HepG2 (cell line): ENCODE measurements around the gene USB1. TPM values are rescaled to one million over a fixed set of nuclear protein-coding genes. Genes with fewer than 3 reads are reported as not detected.

ENCODE experiments used
- ASH2L ChIP-seq: fragments of 300-600, 200-600 bp; sonication (generic); IDR thresholded peaks from 2 replicates; pipeline ENCODE4 v1.7.0; 2017; ENCODE audit warnings: low read depth, mild to moderate bottlenecking, moderate library complexity, mixed read lengths, low read length; ENCODE audit not compliant: insufficient read length
- CBX2 ChIP-seq, 2 experiments: fragments of 200-600 bp in 1 of 2; sonication (generic); formaldehyde crosslinking in 1 of 2; IDR thresholded peaks; 2 replicates each; pipeline versions ENCODE4 v1.7.0 to v1.8.1; 2018 to 2022; ENCODE audit warnings: low read depth in 2 of 2, low read length in 1 of 2, mild to moderate bottlenecking in 1 of 2, missing genetic modification reagents in 1 of 2
- CENPT ChIP-seq: sonication (generic); formaldehyde crosslinking; IDR thresholded peaks from 2 replicates; pipeline ENCODE4 v1.8.0; 2022; ENCODE audit warnings: low read depth, mild to moderate bottlenecking, moderate library complexity, missing genetic modification reagents
- CREM ChIP-seq, 2 experiments: sonication (generic) in 1 of 2; formaldehyde crosslinking in 1 of 2; IDR thresholded peaks; 2 replicates each; pipeline versions ENCODE4 v1.4.0 to v1.6.1; 2016 to 2020; ENCODE audit warnings: antibody characterized with exemption in 1 of 2, mild to moderate bottlenecking in 1 of 2, missing genetic modification reagents in 1 of 2
- DNMT1 ChIP-seq: sonication (generic); formaldehyde crosslinking; IDR thresholded peaks from 2 replicates; pipeline ENCODE4 v1.5.1; 2020; ENCODE audit warnings: mild to moderate bottlenecking, missing genetic modification reagents
- GMEB1 ChIP-seq: sonication (generic); formaldehyde crosslinking; IDR thresholded peaks from 2 replicates; pipeline ENCODE4 v1.5.1; 2020; ENCODE audit warnings: missing genetic modification reagents, mild to moderate bottlenecking, borderline replicate concordance
- HMGXB3 ChIP-seq: sonication (generic); formaldehyde crosslinking; IDR thresholded peaks from 2 replicates; pipeline ENCODE4 v1.4.0; 2020; ENCODE audit warnings: missing genetic modification reagents, borderline replicate concordance
- IKZF4 ChIP-seq: sonication (generic); formaldehyde crosslinking; IDR thresholded peaks from 2 replicates; pipeline ENCODE4 v1.5.1; 2020; ENCODE audit warnings: borderline replicate concordance, mild to moderate bottlenecking, low read depth, missing genetic modification reagents; ENCODE audit errors: not compliant biosample characterization
- KAT7 ChIP-seq: IDR thresholded peaks from 2 replicates; pipeline ENCODE4 v1.6.1; 2018; ENCODE audit warnings: borderline replicate concordance, missing compliant biosample characterization
- NFIB ChIP-seq: sonication (generic); formaldehyde crosslinking; IDR thresholded peaks from 2 replicates; pipeline ENCODE4 v1.9.0; 2021; ENCODE audit warnings: missing genetic modification reagents, mild to moderate bottlenecking, borderline replicate concordance
- REL ChIP-seq: sonication (generic); formaldehyde crosslinking; conservative IDR thresholded peaks from 2 replicates; pipeline ENCODE4 v1.8.0; 2022; ENCODE audit warnings: mild to moderate bottlenecking, missing genetic modification reagents, moderate library complexity
- SRSF4 ChIP-seq: fragments of 200-400 bp; formaldehyde crosslinking; IDR thresholded peaks from one replicate; pipeline ENCODE4 v1.6.1; 2018; ENCODE audit warnings: mild to moderate bottlenecking, low read depth, low read length, moderate library complexity; ENCODE audit not compliant: poor library complexity, severe bottlenecking
- ZBTB34 ChIP-seq: sonication (generic); formaldehyde crosslinking; IDR thresholded peaks from 2 replicates; pipeline ENCODE4 v1.8.0; 2022; ENCODE audit warnings: mild to moderate bottlenecking, missing genetic modification reagents
- ZFX ChIP-seq: sonication (generic); formaldehyde crosslinking; IDR thresholded peaks from 2 replicates; pipeline ENCODE4 v1.4.0; 2020; ENCODE audit warnings: mild to moderate bottlenecking, low read depth, missing genetic modification reagents, moderate library complexity
- ZMYM4 ChIP-seq: sonication (generic); formaldehyde crosslinking; IDR thresholded peaks from 2 replicates; pipeline ENCODE4 v1.8.1; 2023; ENCODE audit warnings: mild to moderate bottlenecking, missing genetic modification reagents
- ZNF33A ChIP-seq: sonication (generic); formaldehyde crosslinking; IDR thresholded peaks from 2 replicates; pipeline ENCODE4 v1.5.1; 2020; ENCODE audit warnings: missing genetic modification reagents, mild to moderate bottlenecking, moderate library complexity, borderline replicate concordance
- ZNF530 ChIP-seq: sonication (generic); formaldehyde crosslinking; IDR thresholded peaks from 2 replicates; pipeline ENCODE4 v1.5.0; 2020; ENCODE audit warnings: low read depth, mild to moderate bottlenecking, missing genetic modification reagents
- ZNF772 ChIP-seq: sonication (generic); formaldehyde crosslinking; IDR thresholded peaks from 2 replicates; pipeline ENCODE4 v1.5.0; 2020; ENCODE audit warnings: mild to moderate bottlenecking, missing genetic modification reagents
- ZSCAN22 ChIP-seq: sonication (generic); formaldehyde crosslinking; IDR thresholded peaks from 2 replicates; pipeline ENCODE4 v1.4.0; 2020; ENCODE audit warnings: mild to moderate bottlenecking, missing genetic modification reagents
- polyA plus RNA-seq, 8 experiments: library from polyadenylated mRNA; depleted of rRNA in 3 of 8; stranded (reverse) in 7 of 8; unstranded in 1 of 8; fragments of >200 nt; fragmentation: Illumina TruSeq in 4 of 8; extraction: Trizol in 4 of 8; gene quantifications; 2 replicates each; pipeline versions ENCODE4 v1.2.1 to v1.2.3, GENCODE V29; 2011 to 2016; ENCODE audit warnings: low read depth in 4 of 8, missing spikeins in 1 of 8, mixed read lengths in 1 of 8; ENCODE audit not compliant: insufficient read depth in 1 of 8
- total RNA-seq, 5 experiments: library from RNA; depleted of rRNA; stranded (reverse); fragments of >200 nt; fragmentation: Illumina TruSeq; extraction: Trizol; gene quantifications; 2 replicates each; pipeline ENCODE4 v1.2.3, GENCODE V29; 2016; ENCODE audit warnings: low read depth in 1 of 5

The USB1 gene
- total and polyA plus RNA-seq, 2 of the 13 experiments (the other 11 are each of a cell fraction or from before 2014, with no cell fraction given): 16.7 to 65.4 TPM

- 0 out of 2 replicates have a peak, but pooled peaks have one; percentile 8 for TF ChIP-seq HMGXB3 (CRISPR knock-in tag)
- TF ChIP-seq REL (CRISPR knock-in tag): peak; percentile 73
- TF ChIP-seq ZBTB34 (CRISPR knock-in tag): no peak
- TF ChIP-seq ZMYM4 (CRISPR knock-in tag): peak; percentile 82
- TF ChIP-seq ZFX (CRISPR knock-in tag): peak; percentile 90
- TF ChIP-seq SRSF4: no peak
- TF ChIP-seq CBX2 (IDR thresholded peaks at IDR 0.05; ENCODE audit: low read depth, low read length): no peak
- TF ChIP-seq CBX2 (CRISPR knock-in tag; IDR thresholded peaks at IDR 0.05; ENCODE audit: low read depth): no peak
- TF ChIP-seq ZSCAN22 (CRISPR knock-in tag): 0 out of 2 replicates have a peak, but pooled peaks have one; percentile 32
- no peak; the same call in 1 of the 2 replicates for TF ChIP-seq CENPT
- peak; percentile 85 for TF ChIP-seq ASH2L
- TF ChIP-seq ZNF530 (CRISPR knock-in tag): no peak
- no peak; the same call in 1 of the 2 replicates for TF ChIP-seq KAT7 (CRISPR knock-in tag)
- no peak for TF ChIP-seq NFIB
- TF ChIP-seq ZNF772 (CRISPR knock-in tag): peak; percentile 81
- 0 out of 2 replicates have a peak, but pooled peaks have one; percentile 56 for TF ChIP-seq DNMT1 (CRISPR knock-in tag)
- TF ChIP-seq CREM (IDR thresholded peaks at IDR 0.05): peak; percentile 61; the same call in 1 of the 2 replicates
- no peak for TF ChIP-seq CREM (CRISPR knock-in tag; IDR thresholded peaks at IDR 0.05)
- peak; percentile 75; the same call in 1 of the 2 replicates for TF ChIP-seq GMEB1 (CRISPR knock-in tag)
- TF ChIP-seq ZNF33A: 0 out of 2 replicates have a peak, but pooled peaks have one; percentile 25
- peak; percentile 24 for TF ChIP-seq IKZF4 (CRISPR knock-in tag)
These were observed 23.5 kb downstream of the USB1 start (continued) for GRCh38 chr16:58024486-58025350.
